Omental fat pad (tissue), 4 donors: ENCODE results near the gene EIPR1. TPM values are rescaled to one million over a fixed set of nuclear protein-coding genes. Genes with fewer than 3 reads are reported as not detected.
"Not testable (repeated sequence)": the region's sequence is repeated elsewhere in the genome, so short reads cannot be mapped to it uniquely, and the experiment has no call there.

Experiments
- ATAC-seq: fragments of 150-250 bp; one replicate; pipeline ENCODE4 v1.9.1; 2016; ENCODE audit warnings: mild to moderate bottlenecking, moderate library complexity; ENCODE audit not compliant: low FRiP score
- DNase-seq: peaks from one replicate; pipeline ENCODE4 v3.0.0-alpha.2; 2019; ENCODE audit warnings: low spot score
- total RNA-seq, 4 donors: library from RNA; depleted of rRNA; stranded (reverse); fragments of >200 nt; gene quantifications; one replicate each; pipeline ENCODE4 v1.1.0, GENCODE V29; 2016
- TF ChIP-seq, protein P1 (sequence below), 3 donors: fragments of 450-650 bp; IDR thresholded peaks; one replicate each; pipeline ENCODE4 v1.5.1; 2016 to 2017; ENCODE audit warnings: antibody characterized with exemption in 3 of 3, mild to moderate bottlenecking in 3 of 3, moderate library complexity in 2 of 3

The EIPR1 gene
- total RNA-seq, 4 donors from 2014 or later = 18.5 to 29.8 (median 21.5) TPM

DNA sequence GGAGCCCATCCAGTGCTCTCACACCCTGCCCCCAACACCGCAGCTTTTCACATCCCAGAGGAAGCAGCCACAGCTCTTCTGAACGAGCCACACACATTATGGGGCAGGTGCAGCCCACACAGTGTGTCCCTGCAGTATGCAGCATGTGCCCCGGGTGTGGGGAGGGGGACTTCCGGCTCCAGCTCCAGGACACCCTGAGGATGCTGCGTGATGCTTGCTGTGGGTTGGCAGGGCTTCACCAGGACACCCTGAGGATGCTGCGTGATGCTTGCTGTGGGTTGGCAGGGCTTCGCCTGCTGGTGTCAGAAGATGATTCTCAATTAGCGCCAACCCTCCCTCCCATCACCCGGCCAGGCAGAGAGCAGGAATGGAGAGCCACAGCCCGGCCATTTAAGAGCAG lies 193.9 kb downstream of the EIPR1 start:
- TF ChIP-seq, protein P1, sequence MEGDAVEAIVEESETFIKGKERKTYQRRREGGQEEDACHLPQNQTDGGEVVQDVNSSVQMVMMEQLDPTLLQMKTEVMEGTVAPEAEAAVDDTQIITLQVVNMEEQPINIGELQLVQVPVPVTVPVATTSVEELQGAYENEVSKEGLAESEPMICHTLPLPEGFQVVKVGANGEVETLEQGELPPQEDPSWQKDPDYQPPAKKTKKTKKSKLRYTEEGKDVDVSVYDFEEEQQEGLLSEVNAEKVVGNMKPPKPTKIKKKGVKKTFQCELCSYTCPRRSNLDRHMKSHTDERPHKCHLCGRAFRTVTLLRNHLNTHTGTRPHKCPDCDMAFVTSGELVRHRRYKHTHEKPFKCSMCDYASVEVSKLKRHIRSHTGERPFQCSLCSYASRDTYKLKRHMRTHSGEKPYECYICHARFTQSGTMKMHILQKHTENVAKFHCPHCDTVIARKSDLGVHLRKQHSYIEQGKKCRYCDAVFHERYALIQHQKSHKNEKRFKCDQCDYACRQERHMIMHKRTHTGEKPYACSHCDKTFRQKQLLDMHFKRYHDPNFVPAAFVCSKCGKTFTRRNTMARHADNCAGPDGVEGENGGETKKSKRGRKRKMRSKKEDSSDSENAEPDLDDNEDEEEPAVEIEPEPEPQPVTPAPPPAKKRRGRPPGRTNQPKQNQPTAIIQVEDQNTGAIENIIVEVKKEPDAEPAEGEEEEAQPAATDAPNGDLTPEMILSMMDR (IDR thresholded peaks at IDR 0.05) = no peak
- no peak for ATAC-seq
- no peak for DNase-seq

DNA sequence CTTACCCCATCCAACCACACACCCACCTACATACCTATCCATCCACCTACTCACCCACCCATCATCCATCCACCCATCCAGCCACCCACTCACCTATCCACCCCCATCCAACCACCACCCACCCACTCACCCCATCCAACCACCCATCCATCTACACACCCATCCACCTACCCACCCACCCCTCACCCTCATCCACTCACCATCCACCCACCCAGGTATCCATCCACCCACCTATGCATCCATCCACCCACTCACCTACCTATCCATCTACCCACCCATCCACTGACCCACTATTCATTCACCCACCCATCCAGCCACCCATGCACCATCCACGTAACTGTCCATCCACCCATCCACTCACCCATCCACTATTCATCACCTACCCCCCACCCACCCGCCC lies 194.8 kb downstream of the EIPR1 start:
- DNase-seq = no peak
- ATAC-seq = no peak
- TF ChIP-seq, protein P1 (IDR thresholded peaks at IDR 0.05) = no peak

DNA sequence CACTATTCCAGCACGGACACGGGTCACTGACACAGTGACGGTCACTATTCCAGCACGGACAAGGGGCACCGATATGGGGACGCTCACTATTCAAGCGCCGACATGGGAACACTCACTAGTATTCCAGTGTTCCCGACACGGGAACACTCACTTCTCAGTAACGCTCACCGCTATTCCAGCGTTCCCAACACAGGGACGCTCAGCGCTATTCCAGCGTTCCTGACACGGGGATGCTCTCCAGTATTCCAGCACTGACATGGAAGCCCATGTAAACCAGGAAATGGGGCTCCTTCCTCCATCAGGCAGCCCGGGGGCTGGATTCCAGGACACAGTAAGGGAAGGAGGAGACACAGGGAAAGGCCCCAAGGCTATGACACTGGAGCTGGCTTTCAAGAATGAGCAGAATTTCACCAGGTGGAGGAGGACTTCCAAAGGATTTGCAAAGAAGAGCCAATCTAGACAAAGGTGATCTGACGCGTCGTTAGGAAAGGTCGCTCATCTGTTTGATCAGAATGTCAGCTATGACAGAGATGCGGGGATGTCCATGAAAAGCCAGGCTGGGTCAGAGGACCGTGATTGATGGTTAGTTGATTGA lies 196.1 kb downstream of the EIPR1 start:
- TF ChIP-seq, protein P1 (IDR thresholded peaks at IDR 0.05) = no peak
- no peak for DNase-seq
- ATAC-seq = no peak

DNA sequence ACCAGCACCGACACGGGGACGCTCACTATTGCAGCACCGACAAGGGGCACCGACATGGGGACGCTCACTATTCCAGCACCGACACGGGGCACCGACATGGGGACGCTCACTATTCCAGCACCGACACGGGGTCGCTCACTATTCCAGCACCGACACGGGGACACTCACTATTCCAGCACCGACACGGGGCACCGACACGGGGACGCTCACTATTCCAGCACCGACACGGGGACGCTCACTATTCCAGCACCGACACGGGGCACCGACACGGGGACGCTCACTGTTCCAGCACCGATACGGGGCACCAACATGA lies 196.8 kb downstream of the EIPR1 start:
- not testable (repeated sequence) for DNase-seq
- ATAC-seq = peak; percentile 30

DNA sequence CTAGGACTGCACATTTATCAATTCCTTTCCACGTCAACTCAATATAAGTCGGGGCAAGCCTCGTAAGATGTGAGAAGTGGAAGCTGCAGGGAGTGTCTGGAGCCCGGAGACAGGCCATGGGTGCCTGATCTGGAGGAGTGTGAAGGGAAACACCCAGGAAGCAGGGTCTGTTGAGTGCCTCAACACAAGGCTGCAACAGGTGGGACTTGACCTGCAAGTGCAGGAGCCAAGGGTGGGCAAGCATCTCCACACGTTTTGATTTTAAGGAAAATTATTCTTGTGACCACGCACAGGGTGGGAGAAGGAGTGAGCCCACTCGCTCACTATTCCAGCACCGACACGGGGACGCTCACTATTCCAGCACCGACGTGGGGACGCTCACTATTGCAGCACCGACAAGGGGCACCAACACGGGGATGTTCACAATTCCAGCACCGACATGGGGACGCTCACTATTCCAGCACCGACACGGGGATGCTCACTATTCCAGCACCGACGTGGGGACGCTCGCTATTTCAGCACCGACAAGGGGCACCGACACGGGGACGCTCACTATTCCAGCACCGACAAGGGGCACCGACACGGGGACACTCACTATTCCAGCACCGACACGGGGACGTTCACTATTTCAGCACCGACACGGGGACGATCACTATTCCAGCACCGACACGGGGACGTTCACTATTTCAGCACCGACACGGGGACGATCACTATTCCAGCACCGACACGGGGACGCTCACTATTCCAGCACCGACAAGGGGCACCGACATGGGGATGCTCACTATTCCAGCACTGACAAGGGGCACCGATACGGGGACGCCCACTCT lies 197.3 kb downstream of the EIPR1 start:
- DNase-seq (no peak), ATAC-seq (no peak)
- TF ChIP-seq, protein P1 (IDR thresholded peaks at IDR 0.05) = no peak

DNA sequence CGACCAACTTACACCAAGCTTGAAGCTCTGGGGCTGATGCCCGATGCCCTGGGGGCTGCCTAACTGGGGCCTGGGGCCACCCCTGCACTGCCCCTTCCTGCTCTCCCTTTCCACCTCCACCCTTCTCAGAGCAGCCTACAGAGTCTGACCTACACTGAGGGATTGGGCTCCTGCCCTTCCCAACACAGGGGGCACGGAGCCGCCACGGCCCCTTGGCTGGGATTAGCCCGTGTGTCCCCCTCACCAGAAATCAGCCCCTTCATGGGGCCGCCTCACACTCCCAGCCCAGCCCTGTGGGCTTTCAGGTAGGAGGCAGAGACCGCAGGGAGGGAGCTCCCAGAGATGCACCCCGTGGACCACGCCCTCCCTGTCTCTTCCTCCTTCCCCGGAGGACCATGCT lies 198.0 kb downstream of the EIPR1 start:
- DNase-seq (no peak), ATAC-seq (no peak)
- TF ChIP-seq, protein P1 (IDR thresholded peaks at IDR 0.05) = no peak

DNA sequence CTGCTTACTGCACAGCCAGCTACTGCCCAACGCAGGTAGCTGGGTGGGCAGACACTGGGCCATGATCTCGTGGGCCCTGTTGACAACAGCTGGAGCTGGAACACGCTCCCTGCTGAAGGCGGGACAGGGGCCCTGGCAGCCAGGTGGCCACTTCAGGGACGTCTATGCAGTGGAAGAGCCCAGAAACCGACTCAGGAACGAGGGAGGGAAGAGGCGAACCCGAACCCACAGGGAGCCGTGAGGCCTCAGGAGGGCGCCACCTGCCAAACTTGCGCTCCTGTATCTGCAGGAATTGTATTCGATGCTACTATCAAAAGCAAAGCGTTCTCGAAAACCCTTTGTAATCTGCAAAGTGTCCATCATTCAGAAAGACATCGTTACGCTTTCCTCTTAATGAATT lies 198.4 kb downstream of the EIPR1 start:
- ATAC-seq (no peak), DNase-seq (no peak)
- TF ChIP-seq, protein P1 (IDR thresholded peaks at IDR 0.05) = no peak
